Fibroblast of lung (primary cell): ENCODE results near the gene INCENP. TPM values are rescaled to one million over a fixed set of nuclear protein-coding genes. Genes with fewer than 3 reads are reported as not detected.

Source experiments
- DNase-seq, 2 donors: peaks; one replicate each; pipeline versions ENCODE4 v3.0.0 to v3.0.0-alpha.2; 2010; ENCODE audit warnings: low read depth in 2 of 2
- H2AFZ ChIP-seq: 2 replicates; pipeline ENCODE4 v1.5.1; 2012; ENCODE audit warnings: low read length, control low read depth, inconsistent platforms
- H3K27ac ChIP-seq: 2 replicates; pipeline ENCODE4 v1.5.1; 2011; ENCODE audit warnings: low read length, control low read depth; ENCODE audit not compliant: insufficient read depth
- H3K27me3 ChIP-seq: 2 replicates; pipeline ENCODE4 v1.5.1; 2011; ENCODE audit warnings: mild to moderate bottlenecking, low read length; ENCODE audit not compliant: control insufficient read depth, insufficient read depth
- H3K36me3 ChIP-seq: 2 replicates; pipeline ENCODE4 v1.5.1; 2011; ENCODE audit warnings: low read length; ENCODE audit not compliant: control insufficient read depth, insufficient read depth
- H3K4me1 ChIP-seq: 2 replicates; pipeline ENCODE4 v1.5.1; 2011; ENCODE audit warnings: low read length; ENCODE audit not compliant: control insufficient read depth, insufficient read depth; ENCODE audit errors: extremely low read depth
- H3K4me2 ChIP-seq: 2 replicates; pipeline ENCODE4 v1.5.1; 2011; ENCODE audit warnings: low read length, control low read depth; ENCODE audit not compliant: insufficient read depth; ENCODE audit errors: extremely low read depth
- H3K4me3 ChIP-seq, 4 experiments: fragments of 200-600 bp in 1 of 4; sonication (generic) in 1 of 4; replicated peaks in 1 of 4; 2 replicates each; pipeline ENCODE4 v1.5.1; 2011 to 2016; ENCODE audit warnings: low read length in 4 of 4, low read depth in 3 of 4, mild to moderate bottlenecking in 3 of 4, control low read depth in 2 of 4, inconsistent platforms in 1 of 4, mixed read lengths in 1 of 4; ENCODE audit not compliant: insufficient read depth in 1 of 4; ENCODE audit errors: control extremely low read depth in 1 of 4
- H3K79me2 ChIP-seq: 2 replicates; pipeline ENCODE4 v1.5.1; 2012; ENCODE audit warnings: mild to moderate bottlenecking, low read length, inconsistent platforms; ENCODE audit not compliant: control insufficient read depth, insufficient read depth
- H3K9ac ChIP-seq: 2 replicates; pipeline ENCODE4 v1.5.1; 2011; ENCODE audit warnings: mild to moderate bottlenecking, low read length, control low read depth; ENCODE audit not compliant: insufficient read depth
- H3K9me3 ChIP-seq: 2 replicates; pipeline ENCODE4 v1.5.1; 2012; ENCODE audit warnings: low read depth, low read length; ENCODE audit not compliant: control insufficient read depth, insufficient read depth
- H4K20me1 ChIP-seq: 2 replicates; pipeline ENCODE4 v1.5.1; 2011; ENCODE audit warnings: low read length; ENCODE audit not compliant: control insufficient read depth, insufficient read depth; ENCODE audit errors: extremely low read depth
- CTCF ChIP-seq, 2 donors: IDR thresholded peaks in 1 of 2; conservative IDR thresholded peaks in 1 of 2; 1 replicate in 1 of 2; 2 replicates in 1 of 2; pipeline ENCODE4 v1.5.1; 2011 to 2012; ENCODE audit warnings: low read length in 2 of 2, control low read depth in 1 of 2, inconsistent platforms in 1 of 2, low read depth in 1 of 2, mild to moderate bottlenecking in 1 of 2
- EZH2 ChIP-seq: IDR thresholded peaks from 2 replicates; pipeline ENCODE4 v1.5.1; 2012; ENCODE audit warnings: low read length, control low read depth, mild to moderate bottlenecking; ENCODE audit errors: missing control alignments
- polyA plus RNA-seq, 2 donors: library from polyadenylated mRNA; depleted of rRNA in 1 of 2; stranded (reverse) in 1 of 2; unstranded in 1 of 2; fragments of >200 nt; gene quantifications; 2 replicates each; pipeline ENCODE4 v1.2.1, GENCODE V29; 2011 to 2012; ENCODE audit warnings: missing spikeins in 1 of 2
- total RNA-seq: library from RNA; depleted of rRNA; stranded (reverse); fragments of >200 nt; gene quantifications from 2 replicates; pipeline ENCODE4 v1.2.1, GENCODE V29; 2014

The INCENP gene
- total and polyA plus RNA-seq, 2 donors (not counting 1 experiment from before 2014, with no cell fraction given), result 6.6 to 12.7 TPM

GRCh38 chr11:62148271-62148980 lies 24.6 kb downstream of the INCENP start:
- H3K27ac ChIP-seq, result no peak overlapping the region
- no peaks in the 10 kb centered on the region for H4K20me1 ChIP-seq
- H3K4me3 ChIP-seq, result no peak overlapping the region
- no peak for DNase-seq
- no peak overlapping the region for H2AFZ ChIP-seq
- H3K4me2 ChIP-seq, result no peak overlapping the region
- no peaks in the 10 kb centered on the region for H3K27me3 ChIP-seq
- no peaks in the 10 kb centered on the region for H3K9me3 ChIP-seq
- no peaks in the 10 kb centered on the region for H3K79me2 ChIP-seq
- no peak overlapping the region for H3K9ac ChIP-seq
- no peak for TF ChIP-seq EZH2
- no peak for TF ChIP-seq CTCF (conservative IDR thresholded peaks at IDR 0.05 in 1 of 2, IDR thresholded peaks at IDR 0.05 in 1 of 2; ENCODE audit: low read depth in 1 of 2, low read length in 2 of 2)
- no peaks in the 10 kb centered on the region for H3K4me1 ChIP-seq
- peaks cover 30% of the 10 kb centered on the region for H3K36me3 ChIP-seq

- no peaks in the 10 kb centered on the region for H4K20me1 ChIP-seq
- H3K4me1 ChIP-seq, result no peaks in the 10 kb centered on the region
- peaks cover 25% of the 10 kb centered on the region for H3K36me3 ChIP-seq
- no peak overlapping the region for H3K27ac ChIP-seq
- TF ChIP-seq CTCF (conservative IDR thresholded peaks at IDR 0.05 in 1 of 2, IDR thresholded peaks at IDR 0.05 in 1 of 2; ENCODE audit: low read depth in 1 of 2, low read length in 2 of 2), result no peak
- TF ChIP-seq EZH2, result no peak
- no peak overlapping the region for H3K4me3 ChIP-seq
- no peak overlapping the region for H3K4me2 ChIP-seq
- no peak overlapping the region for H2AFZ ChIP-seq
- DNase-seq, result no peak
- no peaks in the 10 kb centered on the region for H3K27me3 ChIP-seq
- no peaks in the 10 kb centered on the region for H3K9me3 ChIP-seq
- no peaks in the 10 kb centered on the region for H3K79me2 ChIP-seq
- no peak overlapping the region for H3K9ac ChIP-seq
Observed at GRCh38 chr11:62149986-62150886, 26.4 kb downstream of the INCENP start.
